HG03521 (cell line): ENCODE data around the gene DLG4.
"Not testable (repeated sequence)": the region's sequence is repeated elsewhere in the genome, so short reads cannot be mapped to it uniquely, and the experiment has no call there.

ENCODE experiments used
- ATAC-seq: cut with Tn5 transposase; IDR thresholded peaks from one replicate; pipeline ENCODE4 v1.9.1; 2021; ENCODE audit warnings: mild to moderate bottlenecking, moderate library complexity; ENCODE audit not compliant: unreplicated experiment

The DLG4 gene

GRCh38 chr17:7168841-7169564 lies 50.6 kb downstream of the DLG4 start:
- not testable (repeated sequence) for ATAC-seq

- no peak for ATAC-seq
Observed at GRCh38 chr17:7167832-7168231, 51.8 kb downstream of the DLG4 start.

- ATAC-seq: no peak
Observed at GRCh38 chr17:7166873-7167272, 52.8 kb downstream of the DLG4 start.

- ATAC-seq: not testable (repeated sequence)
Observed at GRCh38 chr17:7159571-7159970, 60.1 kb downstream of the DLG4 start.

- ATAC-seq: not testable (repeated sequence)
Observed at GRCh38 chr17:7158424-7158823, 61.2 kb downstream of the DLG4 start.

GRCh38 chr17:7156342-7156940 lies 63.2 kb downstream of the DLG4 start:
- no peak for ATAC-seq

- no peak for ATAC-seq
Observed at GRCh38 chr17:7147772-7148171, 71.9 kb downstream of the DLG4 start.

- no peak for ATAC-seq
Observed at GRCh38 chr17:7146115-7146514, 73.5 kb downstream of the DLG4 start.

GRCh38 chr17:7144213-7144612 lies 75.4 kb downstream of the DLG4 start:
- ATAC-seq: no peak

GRCh38 chr17:7141824-7142223 lies 77.8 kb downstream of the DLG4 start:
- no peak for ATAC-seq

GRCh38 chr17:7139400-7139799 lies 80.2 kb downstream of the DLG4 start:
- ATAC-seq: no peak

GRCh38 chr17:7138800-7139381 lies 80.7 kb downstream of the DLG4 start:
- no peak for ATAC-seq

- ATAC-seq: no peak
Observed at GRCh38 chr17:7137171-7137943, 82.3 kb downstream of the DLG4 start.
